ENCODE measurements around the gene PPIC.

The PPIC gene

DNA sequence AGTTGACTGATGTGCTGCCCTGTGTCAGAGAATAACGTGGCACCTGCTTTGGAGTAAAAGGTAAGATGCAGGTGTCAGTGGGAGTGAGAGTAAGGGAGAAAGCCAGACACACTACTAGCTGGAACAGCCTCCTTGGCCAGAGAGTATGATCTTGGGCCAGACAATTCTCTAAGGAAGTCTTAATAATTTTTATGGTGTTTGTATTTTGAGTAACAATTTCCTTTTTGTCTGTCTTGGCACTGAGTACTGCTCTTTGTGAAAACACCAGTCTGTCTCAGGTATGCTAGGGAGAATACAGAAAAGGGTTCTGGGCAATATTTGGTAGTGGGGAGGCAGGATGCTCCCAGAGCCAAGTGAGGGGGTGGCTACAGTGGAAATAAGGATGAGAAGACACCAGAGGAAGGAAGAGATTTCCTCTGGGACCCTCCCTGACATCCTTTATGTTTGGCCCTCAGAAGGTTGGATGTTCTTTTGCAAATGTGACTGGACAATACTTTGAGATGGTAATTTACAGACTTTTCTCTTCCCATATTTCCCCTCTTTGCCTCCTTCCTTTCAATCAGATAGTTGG lies 31.9 kb upstream of the PPIC start:
- TF ChIP-seq, protein P1, sequence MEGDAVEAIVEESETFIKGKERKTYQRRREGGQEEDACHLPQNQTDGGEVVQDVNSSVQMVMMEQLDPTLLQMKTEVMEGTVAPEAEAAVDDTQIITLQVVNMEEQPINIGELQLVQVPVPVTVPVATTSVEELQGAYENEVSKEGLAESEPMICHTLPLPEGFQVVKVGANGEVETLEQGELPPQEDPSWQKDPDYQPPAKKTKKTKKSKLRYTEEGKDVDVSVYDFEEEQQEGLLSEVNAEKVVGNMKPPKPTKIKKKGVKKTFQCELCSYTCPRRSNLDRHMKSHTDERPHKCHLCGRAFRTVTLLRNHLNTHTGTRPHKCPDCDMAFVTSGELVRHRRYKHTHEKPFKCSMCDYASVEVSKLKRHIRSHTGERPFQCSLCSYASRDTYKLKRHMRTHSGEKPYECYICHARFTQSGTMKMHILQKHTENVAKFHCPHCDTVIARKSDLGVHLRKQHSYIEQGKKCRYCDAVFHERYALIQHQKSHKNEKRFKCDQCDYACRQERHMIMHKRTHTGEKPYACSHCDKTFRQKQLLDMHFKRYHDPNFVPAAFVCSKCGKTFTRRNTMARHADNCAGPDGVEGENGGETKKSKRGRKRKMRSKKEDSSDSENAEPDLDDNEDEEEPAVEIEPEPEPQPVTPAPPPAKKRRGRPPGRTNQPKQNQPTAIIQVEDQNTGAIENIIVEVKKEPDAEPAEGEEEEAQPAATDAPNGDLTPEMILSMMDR (IDR thresholded peaks at IDR 0.05; ENCODE audit: insufficient read depth, low read depth, low read length, missing control alignments), result no peak
- no peak for DNase-seq (ENCODE audit: low read depth)
- H3K4me3 ChIP-seq (ENCODE audit: low read depth, low read length), result no peak overlapping the region

DNA sequence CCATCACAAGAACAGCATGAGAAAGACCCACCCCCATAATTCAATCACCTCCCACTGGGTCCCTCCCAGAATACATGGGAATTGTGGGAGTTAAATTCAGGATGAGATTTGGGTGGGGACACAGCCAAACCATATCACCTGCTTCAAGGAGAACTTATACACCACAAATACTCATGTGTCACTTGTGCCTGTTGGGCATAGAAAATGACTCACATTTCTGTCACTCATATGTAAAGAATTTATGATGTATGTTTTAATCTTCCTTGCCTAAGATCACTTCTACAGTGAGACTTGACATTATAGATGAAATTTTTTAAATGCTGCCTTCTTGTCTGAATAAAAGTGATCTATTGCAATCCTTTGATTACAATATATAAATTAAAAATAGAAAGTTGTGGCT lies 29.5 kb upstream of the PPIC start:
- H3K4me3 ChIP-seq (ENCODE audit: low read depth, low read length), result no peak overlapping the region
- DNase-seq (ENCODE audit: low read depth), result no peak
- TF ChIP-seq, protein P1 (IDR thresholded peaks at IDR 0.05; ENCODE audit: insufficient read depth, low read depth, low read length, missing control alignments), result no peak

DNA sequence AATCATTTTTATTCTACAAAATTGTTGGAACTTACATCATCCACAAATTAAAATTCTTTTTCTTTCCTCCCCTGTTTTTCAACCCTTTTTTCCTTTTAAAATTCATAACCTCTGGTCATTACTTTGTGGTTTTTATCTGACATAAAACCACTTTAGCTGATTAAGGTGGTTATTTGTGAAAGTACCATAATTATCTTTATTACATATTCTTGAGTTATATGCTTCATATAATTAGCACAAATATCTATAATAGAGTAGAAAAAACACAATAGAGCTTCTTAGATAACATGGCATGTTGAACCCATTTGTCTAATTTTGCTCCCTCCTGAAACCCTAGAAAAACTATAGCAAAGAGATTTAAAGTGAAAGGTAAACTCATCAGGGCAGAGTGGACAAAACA lies 22.9 kb upstream of the PPIC start:
- no peak overlapping the region for H3K4me3 ChIP-seq (ENCODE audit: low read depth, low read length)
- TF ChIP-seq, protein P1 (IDR thresholded peaks at IDR 0.05; ENCODE audit: insufficient read depth, low read depth, low read length, missing control alignments), result no peak
- no peak for DNase-seq (ENCODE audit: low read depth)

DNA sequence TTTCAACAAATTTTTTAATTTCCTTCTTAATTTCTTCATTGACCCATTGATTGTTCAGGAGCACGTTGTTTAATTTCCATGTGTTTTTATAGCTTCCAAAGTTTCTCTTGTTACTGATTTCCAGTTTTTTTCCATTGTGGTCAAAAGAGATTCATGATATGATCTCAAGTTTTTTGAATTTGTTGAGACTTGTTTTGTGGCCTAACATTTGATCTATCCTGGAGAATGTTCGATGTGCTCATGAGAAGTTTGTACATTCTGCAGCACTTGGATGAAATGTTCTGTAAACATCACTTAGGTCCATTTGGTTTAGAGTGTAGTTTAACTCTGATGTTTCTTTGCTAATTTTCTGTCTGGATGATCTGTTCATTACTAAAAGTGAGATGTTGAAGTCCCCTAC lies 14.7 kb upstream of the PPIC start:
- H3K4me3 ChIP-seq (ENCODE audit: low read depth, low read length), result no peak overlapping the region
- TF ChIP-seq, protein P1 (IDR thresholded peaks at IDR 0.05; ENCODE audit: insufficient read depth, low read depth, low read length, missing control alignments), result no peak
- no peak for DNase-seq (ENCODE audit: low read depth)

DNA sequence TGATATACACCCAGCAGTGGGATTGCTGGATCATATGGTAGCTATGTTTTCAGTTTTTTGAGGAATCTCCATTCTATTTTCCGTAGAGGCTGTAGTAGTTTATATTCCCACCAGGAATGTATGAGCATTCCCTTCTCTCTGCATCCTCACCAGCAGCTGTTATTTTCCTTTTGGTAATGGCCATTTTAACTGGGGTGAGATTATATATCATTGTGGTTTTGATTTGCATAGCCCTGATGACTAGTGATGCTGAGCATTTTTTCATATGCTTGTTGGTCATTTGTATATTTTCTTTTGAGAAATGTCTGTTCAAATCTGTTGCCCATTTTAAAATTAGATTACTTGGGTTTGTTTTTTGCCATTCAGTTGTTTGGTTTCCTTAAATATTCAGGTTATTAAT lies 11.2 kb upstream of the PPIC start:
- no peak for DNase-seq (ENCODE audit: low read depth)
- TF ChIP-seq, protein P1 (IDR thresholded peaks at IDR 0.05; ENCODE audit: insufficient read depth, low read depth, low read length, missing control alignments), result no peak
- H3K4me3 ChIP-seq (ENCODE audit: low read depth, low read length), result no peak overlapping the region

DNA sequence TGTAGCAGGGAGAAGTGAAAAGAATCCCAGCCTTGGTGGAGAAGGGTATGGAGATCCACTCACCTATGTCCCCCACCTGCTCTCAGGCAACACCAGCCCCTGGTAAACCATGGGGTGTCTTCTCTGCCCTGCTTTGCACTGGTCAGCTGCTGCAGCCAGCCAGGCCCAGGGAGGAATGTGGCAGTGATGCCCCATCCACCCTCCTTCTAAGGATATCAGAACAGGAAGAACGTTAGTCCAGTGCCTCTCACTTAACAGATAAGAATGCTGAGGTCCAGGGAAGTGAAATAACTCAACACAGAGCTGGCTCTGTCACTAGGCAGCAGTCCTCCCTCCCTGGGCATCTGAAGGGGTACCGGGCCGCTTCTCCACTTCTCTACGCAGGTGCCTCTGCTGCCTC lies 9.7 kb upstream of the PPIC start:
- no peak overlapping the region for H3K4me3 ChIP-seq (ENCODE audit: low read depth, low read length)
- no peak for DNase-seq (ENCODE audit: low read depth)
- TF ChIP-seq, protein P1 (IDR thresholded peaks at IDR 0.05; ENCODE audit: insufficient read depth, low read depth, low read length, missing control alignments), result no peak

DNA sequence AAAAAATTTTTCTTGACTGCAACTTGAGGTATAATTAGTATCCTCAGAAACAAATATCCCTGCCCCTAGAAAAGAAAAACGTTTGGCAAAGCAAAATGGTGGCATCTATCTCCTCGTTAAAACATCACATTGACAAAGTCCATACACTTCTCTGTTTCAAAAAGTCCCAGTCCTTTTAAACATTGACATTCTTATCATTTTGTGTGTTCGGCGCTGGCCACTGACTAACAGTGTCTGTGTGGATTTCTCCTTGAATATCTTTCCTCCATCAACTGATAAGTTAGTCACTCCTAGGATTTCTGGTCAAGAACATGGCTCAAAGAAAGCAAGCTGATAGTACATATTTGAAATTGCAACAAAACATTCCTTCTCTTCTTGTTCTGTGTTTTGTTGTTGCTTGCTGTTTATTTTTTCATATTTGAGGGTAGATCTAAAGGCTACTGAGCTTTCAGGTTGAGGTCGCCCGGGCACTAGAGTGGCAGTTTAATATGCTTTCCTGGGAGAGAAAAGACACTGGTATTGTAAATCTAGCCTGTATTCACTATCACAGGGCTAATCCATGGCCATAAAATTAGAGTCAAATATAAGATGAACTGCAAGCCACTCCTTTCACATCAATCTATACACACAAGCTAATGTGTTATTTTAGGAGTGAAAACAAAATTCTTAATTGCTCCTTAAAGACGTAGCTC lies 8.5 kb upstream of the PPIC start:
- DNase-seq (ENCODE audit: low read depth), result no peak
- H3K4me3 ChIP-seq (ENCODE audit: low read depth, low read length), result no peak overlapping the region
- TF ChIP-seq, protein P1 (IDR thresholded peaks at IDR 0.05; ENCODE audit: insufficient read depth, low read depth, low read length, missing control alignments), result no peak
